ENCODE data around the gene CACNG1. TPM values are rescaled to one million over a fixed set of nuclear protein-coding genes. Genes with fewer than 3 reads are reported as not detected.

CACNG1 gene
- total and polyA plus RNA-seq, 2 of the 4 experiments (the other 2 are of a cell fraction): not detected

DNA sequence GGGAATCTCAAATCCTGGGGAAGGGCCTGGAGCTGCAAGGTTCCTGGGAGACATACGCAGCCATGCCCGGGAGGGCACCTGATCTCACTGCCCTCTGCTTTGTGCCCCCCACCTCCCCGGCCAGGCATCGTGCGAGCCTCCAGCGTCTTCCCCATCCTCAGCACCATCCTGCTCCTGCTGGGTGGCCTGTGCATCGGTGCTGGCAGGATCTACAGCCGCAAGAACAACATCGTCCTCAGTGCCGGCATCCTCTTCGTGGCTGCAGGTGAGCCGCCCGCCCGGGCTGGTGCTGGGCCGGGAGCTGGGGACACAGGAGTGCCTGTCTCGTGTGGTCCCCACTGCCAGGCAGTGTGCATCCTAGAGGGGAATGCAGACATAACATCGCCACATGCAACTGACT, 19.6 kb upstream of the CACNG1 start:
- dilution Hi-C loops (cut with HindIII; ENCODE audit: low sequenced_read_pairs, unreplicated experiment): no loop called here

More for the DNA sequence above, 19.6 kb upstream of the CACNG1 start:
- CTCF ChIA-PET: no interaction called here
- Histone ChIP-seq H2BK120ac (ENCODE audit: low read depth, low read length) (no peak overlapping the region), H3K4me2 (ENCODE audit: low read depth, low read length) (no peak overlapping the region), H2AK5ac (ENCODE audit: low read depth, low read length) (no peak overlapping the region), H2BK5ac (ENCODE audit: low read depth, low read length, poor library complexity, severe bottlenecking) (no peak overlapping the region), H3K4ac (ENCODE audit: low read depth, low read length) (no peak overlapping the region), H3K18ac (ENCODE audit: low read depth, low read length) (no peak overlapping the region), H2AFZ (replicated peaks; ENCODE audit: low read length, poor library complexity) (no peak overlapping the region), H4K8ac (ENCODE audit: low read depth in 2 of 2, low read length in 2 of 2) (no peak overlapping the region), H3K56ac (ENCODE audit: extremely low read depth, insufficient read depth, low read length) (no peak overlapping the region), H3K9me3 (ENCODE audit: control insufficient read depth, insufficient read depth, low read length) (no peaks in the 10 kb centered on the region), H3K4me1 (ENCODE audit: control insufficient read depth, insufficient read depth, low read length) (no peaks in the 10 kb centered on the region), H4K5ac (ENCODE audit: low read depth, low read length) (no peak overlapping the region), H3K23ac (ENCODE audit: low read depth, low read length) (no peak overlapping the region), H3K4me3 (ENCODE audit: insufficient read depth, low read depth, low read length) (no peak overlapping the region), H2BK20ac (ENCODE audit: low read depth, low read length) (no peak overlapping the region), H3K27ac (ENCODE audit: insufficient read depth, low read length) (no peak overlapping the region), H4K91ac (ENCODE audit: insufficient read depth, low read depth, low read length) (no peak overlapping the region), H3K14ac (replicated peaks; ENCODE audit: low read depth, low read length) (no peak overlapping the region), H2BK15ac (ENCODE audit: low read depth, low read length) (no peak overlapping the region), H3K36me3 (ENCODE audit: control insufficient read depth, insufficient read depth, low read length) (no peaks in the 10 kb centered on the region), H3K27me3 (ENCODE audit: control insufficient read depth, insufficient read depth, low read length) (peaks cover 19% of the 10 kb centered on the region; the same call in 1 of the 2 replicates), H3K79me1 (ENCODE audit: low read depth in 1 of 2, low read length in 2 of 2) (no peaks in the 10 kb centered on the region), H3K9ac (ENCODE audit: low read depth, low read length) (no peak overlapping the region), H4K20me1 (ENCODE audit: insufficient read depth, low read length) (no peaks in the 10 kb centered on the region), H3K9me1 (ENCODE audit: insufficient read depth, low read length) (peaks cover 8% of the 10 kb centered on the region; the same call in 1 of the 2 replicates), H2AK9ac (replicated peaks; ENCODE audit: low read depth, low read length, poor library complexity) (no peak overlapping the region)
- POLR2A ChIA-PET (ENCODE audit: unreplicated experiment): no interaction called here
- ATAC-seq (ENCODE audit: low read depth) (no peak), DNase-seq (no peak)
- 89% methylated on average over 12 of the region's 17 CpGs; no CpG with 5 or more reads in 1 of the 2 experiments for WGBS, 2 experiments (ENCODE audit: extremely low coverage in 2 of 2, insufficient read length in 1 of 2)
- intact Hi-C loops (cut with micrococcal nuclease) (no loop called here), in situ Hi-C loops (cut with MboI; ENCODE audit: low sequenced_read_pairs) (no loop called here)
- TF ChIP-seq, protein P1, sequence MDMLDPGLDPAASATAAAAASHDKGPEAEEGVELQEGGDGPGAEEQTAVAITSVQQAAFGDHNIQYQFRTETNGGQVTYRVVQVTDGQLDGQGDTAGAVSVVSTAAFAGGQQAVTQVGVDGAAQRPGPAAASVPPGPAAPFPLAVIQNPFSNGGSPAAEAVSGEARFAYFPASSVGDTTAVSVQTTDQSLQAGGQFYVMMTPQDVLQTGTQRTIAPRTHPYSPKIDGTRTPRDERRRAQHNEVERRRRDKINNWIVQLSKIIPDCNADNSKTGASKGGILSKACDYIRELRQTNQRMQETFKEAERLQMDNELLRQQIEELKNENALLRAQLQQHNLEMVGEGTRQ (IDR thresholded peaks at IDR 0.05; ENCODE audit: low read depth, low read length): no peak
- TF ChIP-seq SMC3 (IDR thresholded peaks at IDR 0.05; ENCODE audit: low read depth, low read length): no peak
- no peak for TF ChIP-seq MAFK (IDR thresholded peaks at IDR 0.05; ENCODE audit: low read depth, low read length)
- no peak for TF ChIP-seq BHLHE40 (IDR thresholded peaks at IDR 0.05; ENCODE audit: low read depth, low read length)
- TF ChIP-seq NFE2L2 (IDR thresholded peaks at IDR 0.05; ENCODE audit: low read depth, low read length): no peak
- BruUV-seq (replicated peaks): no TSS peak

Data from IMR-90 (cell line).